Activated CD8-positive, alpha-beta memory T cell treated with anti-CD3 and anti-CD28 coated beads, Interleukin-2, amount 50 U/mL, for 24 hours (primary cell): ENCODE results near the gene CBFA2T3.

Source experiments
- DNase-seq: peaks from one replicate; pipeline ENCODE4 v3.0.0-alpha.2; 2020; ENCODE audit errors: extremely low read depth

The CBFA2T3 gene

GRCh38 chr16:88995746-88996535 lies 18.9 kb upstream of the CBFA2T3 start:
- no peak for DNase-seq

GRCh38 chr16:88995194-88995593 lies 18.2 kb upstream of the CBFA2T3 start:
- no peak for DNase-seq

DNA sequence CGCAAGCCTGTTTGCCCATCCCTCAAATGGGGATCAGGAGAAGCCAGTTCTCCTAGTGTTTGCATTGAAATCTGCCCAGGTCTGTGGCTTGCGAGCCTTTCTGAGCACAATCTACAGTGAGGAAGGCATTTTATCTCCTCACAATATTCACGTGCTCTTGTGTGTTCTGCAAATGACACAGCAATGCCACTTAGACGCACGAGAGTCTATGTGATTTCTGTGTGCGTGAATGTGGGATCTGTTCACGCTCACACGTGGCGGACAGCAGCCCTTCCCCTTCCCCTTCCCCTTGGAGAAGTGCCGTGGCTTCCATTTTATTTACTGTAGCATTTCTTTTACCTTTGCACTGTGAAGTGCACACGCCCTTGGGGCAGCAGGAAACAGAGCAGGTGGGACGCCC lies 17.7 kb upstream of the CBFA2T3 start:
- DNase-seq = no peak

GRCh38 chr16:88993946-88994600 lies 17.1 kb upstream of the CBFA2T3 start:
- DNase-seq = no peak

DNA sequence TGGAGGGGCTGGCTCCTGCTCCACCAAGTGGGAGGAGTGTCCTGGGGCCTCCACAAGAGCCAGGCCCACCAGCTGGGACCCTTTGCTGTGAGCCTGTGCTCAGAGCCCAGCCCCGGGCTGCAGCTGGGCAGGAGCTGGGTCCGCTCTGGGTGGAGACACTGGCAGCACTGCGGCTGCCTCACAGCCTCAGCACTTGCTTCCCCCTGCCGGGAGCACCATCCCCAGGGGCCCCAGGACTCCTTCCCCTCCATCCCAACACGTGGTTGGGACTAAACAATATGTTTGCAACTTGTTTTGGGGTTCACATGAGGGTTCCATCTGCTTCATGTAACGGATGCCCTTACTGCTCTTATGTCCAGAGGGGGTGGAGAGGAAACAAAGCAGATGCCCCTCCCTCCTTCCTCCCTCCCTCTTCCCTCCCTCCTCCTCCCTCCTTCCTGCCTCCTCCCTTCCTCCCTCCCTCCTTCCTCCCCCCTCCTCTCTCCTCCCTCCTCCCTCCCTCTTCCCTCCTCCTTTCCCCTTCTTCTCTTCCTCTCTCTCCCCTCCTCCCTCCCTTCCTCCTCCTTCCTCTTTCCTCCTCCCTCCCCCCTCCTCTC lies 16.3 kb upstream of the CBFA2T3 start:
- no peak for DNase-seq

- no peak for DNase-seq
These were observed 15.6 kb upstream of the CBFA2T3 start for GRCh38 chr16:88992351-88993165.

- no peak for DNase-seq
These were observed 14.9 kb upstream of the CBFA2T3 start for GRCh38 chr16:88991813-88992350.

GRCh38 chr16:88989852-88990547 lies 13.0 kb upstream of the CBFA2T3 start:
- no peak for DNase-seq

GRCh38 chr16:88988980-88989811 lies 12.2 kb upstream of the CBFA2T3 start:
- DNase-seq = no peak

GRCh38 chr16:88985521-88985920 lies 8.5 kb upstream of the CBFA2T3 start:
- no peak for DNase-seq

DNA sequence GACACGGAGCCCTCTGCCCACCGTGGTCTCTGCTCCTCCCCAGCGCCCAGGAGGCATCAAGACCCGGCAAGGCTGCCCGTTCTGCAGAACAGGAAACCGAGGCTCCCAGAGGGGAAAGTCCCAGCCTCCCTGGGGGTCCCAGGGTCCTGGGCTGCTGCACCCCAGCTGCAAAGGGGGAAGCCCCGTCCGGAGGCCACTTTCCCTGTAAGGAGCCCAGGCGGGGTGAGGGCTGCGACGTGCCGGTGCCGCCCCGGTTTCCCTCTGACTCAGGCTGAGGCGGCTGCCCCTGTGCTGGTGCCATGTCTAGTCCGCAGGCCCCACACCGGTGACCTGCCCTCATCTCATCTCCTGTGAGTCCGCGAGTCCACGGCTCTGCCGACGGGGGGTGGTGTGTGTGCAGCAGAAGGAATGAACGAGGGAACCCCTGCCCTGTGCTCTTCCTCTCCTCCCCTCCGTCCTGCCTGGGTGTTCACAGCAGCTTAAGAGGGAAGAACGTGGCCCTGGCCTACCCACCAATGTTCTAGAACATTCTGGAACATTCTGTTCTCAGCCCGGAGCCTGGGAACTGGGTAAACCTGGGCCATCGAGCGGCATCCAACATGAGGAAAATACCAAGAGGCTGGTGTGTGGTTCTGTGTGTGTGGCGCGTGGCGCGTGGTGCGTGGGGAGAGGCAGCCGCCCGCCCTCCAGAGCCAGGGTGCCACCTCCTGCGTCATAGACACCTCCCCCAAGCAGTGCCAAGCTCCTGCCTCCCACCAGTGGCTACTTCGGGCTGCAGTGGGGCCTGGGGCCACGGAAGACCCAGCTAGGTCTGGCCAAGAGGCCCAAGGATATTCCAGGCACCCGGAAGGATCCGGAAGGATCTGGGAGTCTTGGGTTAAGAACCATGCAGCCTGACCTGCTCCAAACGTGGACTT lies 7.0 kb upstream of the CBFA2T3 start:
- DNase-seq = no peak

DNA sequence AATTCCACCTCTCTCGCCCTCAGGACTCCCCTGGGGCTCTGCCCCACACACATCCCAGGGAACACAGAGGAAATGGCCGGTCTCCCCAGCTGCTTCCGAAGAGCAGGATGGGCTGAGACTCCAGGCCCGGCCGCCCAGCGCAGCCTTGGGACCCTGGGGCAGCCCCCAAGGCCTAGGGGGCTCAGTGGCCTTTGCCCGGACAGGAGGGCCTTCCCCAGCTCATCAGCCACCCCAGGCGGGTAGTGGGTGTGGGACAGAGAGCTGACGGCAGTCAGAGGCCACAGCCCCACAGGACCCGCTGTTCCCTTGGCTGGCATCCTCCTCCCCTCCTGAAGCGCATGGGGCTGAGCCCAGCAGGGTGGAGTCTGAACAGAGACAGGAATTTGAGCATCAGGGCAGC lies 6.2 kb upstream of the CBFA2T3 start:
- DNase-seq = no peak

DNA sequence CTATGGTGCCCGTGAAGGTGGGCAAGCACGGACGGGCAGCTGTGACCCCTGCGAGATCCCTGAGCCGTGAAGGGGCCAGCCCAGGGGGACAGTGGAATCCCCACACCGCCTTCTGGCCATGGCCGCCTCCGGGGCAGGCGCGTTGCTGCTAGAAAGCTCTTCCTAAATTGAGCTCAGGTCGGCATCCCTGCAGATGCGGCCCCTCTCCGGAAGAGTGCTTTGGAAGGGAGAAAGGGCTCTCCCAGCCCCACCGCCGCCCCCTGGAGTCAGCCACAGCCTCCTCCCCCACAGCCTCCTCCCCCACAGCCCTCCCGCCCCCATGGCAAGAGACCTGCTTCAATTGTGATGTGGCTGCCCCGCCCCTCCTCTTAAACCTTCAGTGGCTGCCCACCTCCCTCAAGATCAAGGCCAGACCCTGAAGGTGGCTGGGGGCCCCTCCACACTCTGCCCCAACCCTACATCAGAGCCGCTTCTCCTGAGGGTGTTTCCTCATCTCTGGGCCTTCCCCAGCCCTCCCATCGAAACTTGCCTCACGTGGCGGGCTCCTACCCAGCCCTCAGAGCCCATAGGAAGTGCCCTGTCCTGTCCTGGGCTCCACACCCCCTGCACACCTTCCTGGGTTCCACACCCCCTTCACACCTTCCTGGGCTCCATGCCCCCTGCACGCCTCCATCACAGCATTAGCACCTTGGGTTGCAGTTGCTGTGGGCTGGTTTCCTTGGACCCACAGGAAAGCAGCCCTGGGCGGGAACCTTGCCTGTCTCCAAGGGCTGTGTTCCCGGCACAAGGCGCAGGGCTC lies 5.5 kb upstream of the CBFA2T3 start:
- DNase-seq = no peak

DNA sequence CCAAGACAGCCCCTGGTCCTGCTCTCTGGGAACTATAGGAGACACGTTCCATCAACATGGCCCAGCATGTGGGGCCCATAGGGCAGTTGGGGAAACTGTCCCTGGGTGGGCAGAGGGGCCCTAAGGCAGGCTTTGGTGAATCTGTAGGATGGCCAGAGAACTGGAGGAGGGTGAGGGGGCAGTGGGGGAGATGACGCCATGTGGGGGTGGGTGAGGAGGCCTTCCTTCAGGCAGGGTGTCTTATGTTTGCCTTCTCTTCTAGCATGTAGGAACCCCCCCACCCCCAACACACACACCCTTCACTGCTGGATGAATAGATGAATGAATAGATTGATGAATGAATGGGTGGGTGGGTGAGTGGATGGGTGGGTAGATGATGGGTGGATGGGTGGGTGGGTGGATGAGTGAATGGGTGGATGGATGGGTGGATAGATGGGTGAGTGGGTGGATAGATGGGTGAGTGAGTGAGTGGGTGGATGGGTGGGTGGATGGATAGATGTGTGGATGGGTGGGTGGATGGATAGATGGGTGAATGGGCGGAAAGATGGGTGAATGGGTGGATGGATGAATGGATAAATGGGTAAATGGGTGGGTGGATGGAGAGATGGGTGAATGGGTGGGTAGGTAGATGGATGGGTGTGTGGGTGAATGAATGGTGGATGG lies 2.5 kb upstream of the CBFA2T3 start:
- DNase-seq = no peak

- DNase-seq = no peak
These were observed 1.8 kb upstream of the CBFA2T3 start for GRCh38 chr16:88978608-88979346.

DNA sequence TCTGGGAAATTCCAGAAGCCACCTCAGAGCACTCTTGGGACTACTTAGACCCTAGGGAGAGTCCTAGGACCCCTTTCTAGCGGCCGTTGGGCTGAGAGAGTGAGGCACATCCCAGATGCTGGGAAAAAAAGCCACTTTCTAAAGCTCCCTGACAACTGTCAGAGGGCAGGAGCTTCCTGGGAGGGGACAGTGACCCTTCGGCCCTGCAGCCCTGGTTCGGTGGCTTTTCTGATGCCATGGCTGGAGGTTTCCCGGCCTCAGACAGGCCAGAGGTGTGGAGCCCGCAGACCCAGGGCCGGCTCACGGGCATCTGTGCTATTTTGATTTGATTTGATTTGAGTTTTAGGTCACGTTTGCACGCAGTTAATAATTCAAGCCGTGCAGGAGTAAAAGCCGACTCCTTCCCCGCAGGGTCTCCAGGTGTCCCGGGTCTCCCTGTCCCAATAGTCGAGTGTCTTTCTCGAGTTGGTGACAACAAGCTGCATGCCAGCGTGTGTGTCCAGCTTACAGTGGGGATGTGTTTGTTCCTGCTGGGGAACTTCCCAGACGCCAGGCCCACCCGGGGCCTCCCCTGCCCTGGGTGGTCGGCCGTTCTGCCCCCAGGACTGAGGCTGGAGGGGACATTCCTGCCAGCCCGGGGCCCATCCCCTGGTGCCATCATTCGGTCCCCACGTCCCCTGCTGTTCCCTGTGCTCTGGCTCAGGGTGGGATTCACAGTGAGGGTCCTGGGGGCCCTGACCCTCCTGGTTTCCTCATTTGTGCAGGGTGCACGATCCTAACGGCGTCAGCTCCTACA lies 1.0 kb upstream of the CBFA2T3 start:
- DNase-seq = no peak
